Myometrial cell (primary cell): ENCODE measurements around the gene DNAJC6. TPM values are rescaled to one million over a fixed set of nuclear protein-coding genes. Genes with fewer than 3 reads are reported as not detected.

Source experiments
- total RNA-seq: library from RNA; depleted of rRNA; stranded (reverse); fragments of >200 nt; gene quantifications from 2 replicates; pipeline ENCODE4 v1.2.3, GENCODE V29; 2015

The DNAJC6 gene
- total RNA-seq, result not detected in 2 replicates

GRCh38 chr1:65309304-65310077, at the start of gene DNAJC6:
Gene DNAJC6 (plus strand): TSS chr1:65309543. CDS start chr1:65309746, 203 bp downstream.

GRCh38 chr1:65420590-65421350, 111.4 kb downstream of the DNAJC6 start, which contains the start of the genes LEPR and LEPROT:
Gene LEPR (plus strand): TSS chr1:65420668. CDS start chr1:65565566, 144,898 bp downstream.
Gene LEPROT (plus strand): TSS chr1:65420668. CDS start chr1:65420725, 57 bp downstream.

Other genes with a start within 250 kb of the DNAJC6 start
- 1.6 and 3.5 TPM in 2 replicates for gene AK4, start 161.3 kb upstream of the DNAJC6 start, total RNA-seq
- 6.1 and 9.4 TPM in 2 replicates for gene LEPR, start 111.1 kb downstream of the DNAJC6 start, total RNA-seq
- gene LEPROT, start 111.1 kb downstream of the DNAJC6 start, total RNA-seq, result 39.8 and 42.7 TPM in 2 replicates